Activated CD4-positive, alpha-beta T cell treated with anti-CD3 and anti-CD28 coated beads for 4 hours (primary cell): ENCODE results near the gene KRTAP4-2.
"Not testable (repeated sequence)": the region's sequence is repeated elsewhere in the genome, so short reads cannot be mapped to it uniquely, and the experiment has no call there.

Experiments
- DNase-seq, 2 donors: peaks; one replicate each; pipeline ENCODE4 v3.0.0-alpha.2; 2020

The KRTAP4-2 gene

GRCh38 chr17:41177727-41178271, at the start of gene KRTAP4-2:
Gene KRTAP4-2 (minus strand): TSS chr17:41178221. CDS start chr17:41178164, 57 bp downstream.
- DNase-seq = no peak

DNA sequence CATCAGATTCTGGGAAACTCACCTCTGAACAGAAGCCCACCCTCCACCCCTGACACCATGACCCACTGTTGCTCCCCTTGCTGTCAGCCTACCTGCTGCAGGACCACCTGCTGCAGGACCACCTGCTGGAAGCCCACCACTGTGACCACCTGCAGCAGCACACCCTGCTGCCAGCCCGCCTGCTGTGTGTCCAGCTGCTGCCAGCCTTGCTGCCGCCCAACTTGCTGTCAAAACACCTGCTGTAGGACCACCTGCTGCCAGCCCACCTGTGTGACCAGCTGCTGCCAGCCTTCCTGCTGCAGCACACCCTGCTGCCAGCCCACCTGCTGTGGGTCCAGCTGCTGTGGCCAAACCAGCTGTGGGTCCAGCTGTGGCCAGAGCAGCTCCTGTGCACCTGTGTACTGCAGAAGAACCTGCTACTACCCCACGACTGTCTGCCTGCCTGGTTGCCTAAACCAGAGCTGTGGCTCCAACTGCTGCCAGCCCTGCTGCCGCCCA, 48.6 kb upstream of the KRTAP4-2 start, which contains the start of gene KRTAP9-2:
KRTAP9-2 (plus strand) TSS at position 51 of the 498 bp plus-strand sequence; CDS start at position 58, 7 bp downstream.
- not testable (repeated sequence) for DNase-seq

DNA sequence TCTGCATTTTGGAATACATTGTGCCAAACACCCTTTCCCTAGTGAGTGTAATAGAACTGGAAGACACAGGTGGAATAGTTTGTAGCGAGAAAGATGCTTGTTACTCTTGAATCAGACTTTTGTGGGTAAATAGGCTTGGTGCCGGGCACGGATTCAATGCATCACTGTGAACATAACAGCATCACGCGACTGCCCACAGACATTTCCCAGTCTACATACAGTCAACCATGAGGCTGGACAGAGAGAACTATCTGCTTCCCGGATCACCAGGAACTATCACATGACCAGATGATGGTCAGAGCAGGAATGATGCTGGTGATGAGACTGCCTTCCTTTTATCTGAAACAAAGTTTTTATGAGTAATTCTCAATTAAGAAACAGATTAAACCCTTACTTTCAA, 48.0 kb upstream of the KRTAP4-2 start:
- no peak for DNase-seq

DNA sequence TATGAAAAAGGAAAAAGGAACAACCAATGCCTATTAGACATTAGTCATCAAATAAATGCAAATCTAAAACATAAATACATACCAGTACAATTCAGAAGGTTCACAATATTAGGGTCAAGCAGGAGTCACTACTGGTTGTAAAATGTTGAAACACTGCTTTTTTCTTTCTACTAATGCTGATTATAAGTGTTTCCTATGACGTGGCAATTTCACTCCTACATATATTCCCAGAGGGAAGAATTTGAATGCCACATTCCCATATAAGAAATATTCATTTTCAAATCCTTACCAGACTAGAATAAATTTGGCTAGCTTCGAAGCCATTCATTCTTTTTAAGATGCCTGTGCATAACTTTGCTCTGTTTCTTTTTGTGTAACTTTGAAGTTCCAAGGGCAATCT, 45.8 kb upstream of the KRTAP4-2 start:
- no peak for DNase-seq

- no peak for DNase-seq
These were observed 37.7 kb upstream of the KRTAP4-2 start for GRCh38 chr17:41215681-41216080.

GRCh38 chr17:41212524-41213169, 34.6 kb upstream of the KRTAP4-2 start:
- no peak for DNase-seq

DNA sequence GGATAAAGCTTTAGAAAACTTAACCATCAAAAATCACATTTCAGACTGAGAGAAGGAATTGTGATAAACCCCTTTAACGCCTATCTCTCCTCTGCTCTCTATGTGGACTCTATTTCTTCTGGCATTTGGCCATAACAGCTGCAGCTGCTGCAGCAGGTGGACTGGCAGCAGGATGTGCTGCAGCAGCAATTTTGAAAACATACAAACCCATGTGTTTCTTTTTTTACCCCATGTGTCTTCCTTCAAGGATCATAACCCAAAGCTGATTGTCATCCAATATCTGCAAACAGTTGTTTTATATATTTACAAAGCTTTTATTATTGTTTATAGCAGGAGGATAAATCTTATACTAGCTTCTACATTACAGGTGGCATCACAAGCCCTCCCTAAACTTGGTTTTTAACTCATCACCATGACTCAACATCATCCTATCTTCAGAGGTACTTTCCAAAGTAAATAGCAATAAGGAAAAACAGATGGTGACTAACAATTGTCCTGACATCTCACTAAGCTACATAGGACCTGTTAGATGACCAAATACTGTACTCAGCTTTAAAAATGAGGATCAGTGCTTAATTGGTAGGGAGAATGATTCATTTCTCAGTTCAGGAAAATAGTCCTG, 33.9 kb upstream of the KRTAP4-2 start:
- no peak for DNase-seq

- no peak for DNase-seq
These were observed 21.5 kb upstream of the KRTAP4-2 start for GRCh38 chr17:41199421-41200078.

DNA sequence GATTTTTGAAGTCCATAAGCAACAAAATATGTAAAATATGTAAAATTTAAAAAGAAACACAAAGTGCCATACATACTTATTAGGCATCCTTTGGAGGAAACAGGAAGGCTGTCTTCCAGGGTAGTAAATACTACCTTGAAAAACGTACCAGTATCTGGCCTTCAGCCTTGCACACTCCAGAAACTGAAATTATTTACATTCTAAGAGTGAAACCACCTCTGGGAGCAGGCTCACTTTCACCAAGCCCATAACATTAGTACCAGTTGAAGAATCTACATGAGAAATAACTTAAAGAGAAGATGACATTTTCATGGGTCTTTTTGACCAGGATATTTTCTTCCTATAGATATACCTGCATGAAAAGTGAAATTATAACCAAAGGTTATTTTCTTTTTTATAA, 18.0 kb upstream of the KRTAP4-2 start:
- DNase-seq = no peak

GRCh38 chr17:41190328-41190727, 12.3 kb upstream of the KRTAP4-2 start:
- DNase-seq = no peak

DNA sequence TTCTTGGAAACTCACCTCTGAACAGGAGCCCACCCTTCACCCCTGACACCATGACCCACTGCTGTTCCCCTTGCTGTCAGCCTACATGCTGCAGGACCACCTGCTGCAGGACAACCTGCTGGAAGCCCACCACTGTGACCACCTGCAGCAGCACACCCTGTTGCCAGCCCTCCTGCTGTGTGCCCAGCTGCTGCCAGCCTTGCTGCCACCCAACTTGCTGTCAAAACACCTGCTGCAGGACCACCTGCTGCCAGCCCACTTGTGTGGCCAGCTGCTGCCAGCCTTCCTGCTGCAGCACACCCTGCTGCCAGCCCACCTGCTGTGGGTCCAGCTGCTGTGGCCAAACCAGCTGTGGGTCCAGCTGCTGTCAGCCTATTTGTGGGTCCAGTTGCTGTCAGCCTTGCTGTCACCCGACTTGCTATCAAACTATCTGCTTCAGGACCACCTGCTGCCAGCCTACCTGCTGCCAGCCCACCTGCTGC, 11.9 kb upstream of the KRTAP4-2 start, which contains the start of gene KRTAP9-1:
KRTAP9-1 (plus strand) TSS at position 51 of the 482 bp plus-strand sequence; CDS start at position 51, 0 bp downstream.
- DNase-seq = not testable (repeated sequence)

GRCh38 chr17:41186872-41187271, 8.9 kb upstream of the KRTAP4-2 start:
- DNase-seq = no peak

- DNase-seq = no peak
These were observed 7.0 kb upstream of the KRTAP4-2 start for GRCh38 chr17:41185001-41185400.

DNA sequence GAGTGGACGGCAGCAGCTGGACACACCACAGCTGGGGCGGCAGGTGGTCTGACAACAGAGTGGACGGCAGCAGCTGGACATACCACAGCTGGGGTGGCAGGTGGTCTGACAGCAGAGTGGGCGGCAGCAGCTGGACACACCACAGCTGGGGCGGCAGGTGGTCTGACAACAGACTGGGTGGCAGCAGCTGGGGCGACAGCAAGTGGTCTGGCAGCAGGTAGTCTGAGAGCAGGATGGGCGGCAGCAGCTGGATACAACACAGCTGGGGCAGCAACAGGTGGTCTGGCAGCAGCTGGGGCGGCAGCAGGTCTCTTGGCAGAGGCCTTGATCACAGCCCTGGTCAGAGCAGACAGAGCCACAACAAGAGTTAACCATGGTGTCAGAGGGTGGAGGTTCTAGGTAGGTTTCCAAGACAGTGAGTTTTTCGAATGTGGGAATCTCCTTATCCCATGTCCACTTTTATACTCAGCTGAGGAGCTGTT, 6.5 kb upstream of the KRTAP4-2 start, which contains the start of gene KRTAP4-1:
KRTAP4-1 (minus strand) TSS at position 432 of the 482 bp plus-strand sequence; CDS start at position 375, 57 bp downstream.
- DNase-seq = no peak

DNA sequence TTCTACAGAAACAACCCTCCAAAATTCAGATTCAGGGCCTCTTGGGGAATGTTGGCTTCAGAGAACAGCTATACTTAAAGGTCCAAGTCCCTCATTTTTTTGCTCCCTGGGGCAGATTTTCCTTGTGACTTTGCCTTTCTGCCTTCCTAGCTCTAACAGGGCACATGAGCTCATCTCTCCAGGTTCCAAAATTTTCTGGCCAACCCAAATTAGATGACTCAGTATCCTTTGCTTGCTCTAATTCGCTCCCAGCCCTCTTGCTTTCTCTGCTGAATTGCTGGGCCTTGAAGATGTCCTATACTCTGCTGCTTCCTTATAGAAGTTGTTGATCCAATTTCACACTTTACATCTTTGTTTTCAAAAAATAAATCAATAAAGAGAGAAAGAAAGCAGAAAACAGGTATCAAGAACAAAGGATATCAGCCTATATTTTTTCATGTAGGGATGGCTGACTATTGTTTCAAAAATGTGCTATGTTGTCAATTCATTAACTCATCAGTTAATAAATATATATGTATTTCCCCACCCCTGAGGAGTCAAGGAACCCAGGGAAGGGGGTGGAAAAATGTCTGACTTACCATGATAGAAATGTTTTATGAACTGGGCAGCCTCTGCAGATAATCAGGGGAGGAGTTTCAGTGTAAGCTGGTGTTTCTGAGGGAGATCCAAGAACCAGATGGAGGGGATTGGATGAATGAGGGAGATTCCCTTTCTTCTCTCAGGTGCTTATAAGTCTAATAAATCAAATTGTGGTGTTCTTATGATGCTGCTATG, 1.0 kb upstream of the KRTAP4-2 start:
- no peak for DNase-seq

- no peak for DNase-seq
These were observed 320 bp upstream of the KRTAP4-2 start for GRCh38 chr17:41178341-41178740.

DNA sequence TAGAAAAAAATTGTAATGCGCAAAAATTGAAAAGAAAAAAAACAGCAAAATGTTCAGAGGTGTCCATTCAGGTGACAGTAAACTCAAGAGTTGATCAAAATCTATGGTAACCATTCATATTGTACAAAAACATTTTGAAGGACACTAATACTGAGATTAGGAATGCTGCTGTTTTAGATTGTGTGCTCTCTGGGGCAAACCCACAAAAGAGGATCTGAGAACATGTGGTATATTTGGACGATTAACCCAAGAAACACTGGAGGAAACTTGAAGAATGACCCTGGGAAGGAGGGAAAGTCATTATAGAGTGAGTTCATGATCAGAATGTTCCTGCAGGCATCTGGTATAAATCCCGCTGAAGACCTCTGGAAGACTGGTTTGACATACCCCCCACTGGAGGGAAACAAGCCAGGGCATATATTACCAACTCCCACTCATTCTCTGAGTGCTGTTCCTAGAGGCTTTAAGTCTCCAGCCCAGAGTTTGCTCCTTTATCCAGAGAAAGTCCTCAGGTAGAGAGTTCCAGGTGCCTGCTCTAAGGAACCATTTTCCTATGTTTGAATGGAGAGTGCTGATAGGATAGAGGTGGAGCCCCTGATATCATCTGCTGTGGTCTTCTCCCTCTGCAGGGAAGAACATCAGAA, 1.2 kb downstream of the KRTAP4-2 start:
- DNase-seq = no peak

DNA sequence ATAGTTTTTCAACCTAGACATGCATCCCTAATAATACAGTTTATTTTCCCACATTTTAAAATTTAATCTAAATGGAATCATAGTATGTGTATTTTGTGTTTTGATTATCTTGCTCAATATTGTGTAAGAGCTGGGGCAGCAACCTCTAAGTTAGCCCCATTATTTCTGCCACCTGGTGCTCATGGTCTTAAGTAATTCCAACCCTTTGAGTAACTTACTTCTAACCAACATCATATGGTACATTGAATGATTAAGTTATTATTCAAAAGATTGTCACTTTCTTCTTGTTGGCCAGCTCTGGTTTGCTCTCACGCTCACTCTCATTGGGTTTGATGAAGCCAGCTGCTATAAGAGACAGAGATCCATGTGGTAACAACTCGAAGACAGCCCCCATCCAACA, 6.1 kb downstream of the KRTAP4-2 start:
- DNase-seq = no peak

DNA sequence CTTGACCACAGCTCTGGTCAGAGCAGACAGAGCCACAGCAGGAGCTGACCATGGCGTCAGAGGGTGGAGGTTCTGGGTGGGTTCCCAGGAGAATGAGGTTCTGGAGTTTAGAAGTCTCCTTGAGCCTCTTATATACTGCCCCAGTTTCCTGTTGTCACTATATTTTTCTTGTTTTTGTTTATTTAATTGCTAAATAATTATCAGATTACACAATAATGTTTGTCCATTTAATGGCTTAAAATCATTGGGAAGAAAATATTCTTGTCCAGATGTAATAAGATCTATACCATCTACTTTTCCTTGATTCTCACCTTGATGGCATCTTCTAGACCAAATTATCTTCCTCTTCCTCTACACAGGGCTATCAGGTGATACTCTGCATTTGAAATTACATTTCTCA, 9.9 kb downstream of the KRTAP4-2 start, which contains the start of gene KRTAP4-3:
KRTAP4-3 (minus strand) TSS at position 101 of the 400 bp plus-strand sequence; CDS start at position 52, 49 bp downstream.
- DNase-seq = no peak

GRCh38 chr17:41167561-41167960, 10.5 kb downstream of the KRTAP4-2 start:
- no peak for DNase-seq

DNA sequence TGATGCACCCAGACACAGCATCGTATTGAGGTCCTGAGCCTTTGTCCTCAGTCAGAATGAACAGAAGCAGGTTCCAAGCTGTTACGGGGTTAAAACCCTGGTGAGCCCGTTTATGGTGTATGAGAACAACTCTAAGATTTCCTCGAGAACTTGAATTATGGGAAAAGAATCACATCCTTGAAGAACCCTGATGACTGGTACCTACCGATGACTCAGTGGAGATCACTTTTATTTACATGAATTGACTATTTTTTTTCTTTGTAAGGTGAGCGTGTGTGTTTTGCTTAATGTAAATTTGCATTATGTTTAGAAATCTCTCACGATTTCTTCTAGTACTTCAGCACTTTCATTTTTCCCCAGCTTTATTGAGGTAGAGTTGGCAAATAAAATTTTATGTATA, 14.2 kb downstream of the KRTAP4-2 start:
- no peak for DNase-seq
